Keratinocyte (primary cell): ENCODE measurements around the gene ECI2.

ENCODE experiments used
- EZH2 ChIP-seq: IDR thresholded peaks from one replicate; pipeline ENCODE4 v1.6.1; 2012; ENCODE audit warnings: inconsistent platforms, mild to moderate bottlenecking, low read length, moderate library complexity
- TF ChIP-seq, protein P1 (sequence below), 3 experiments: IDR thresholded peaks in 1 of 3; conservative IDR thresholded peaks in 1 of 3; optimal IDR thresholded peaks in 1 of 3; 2 replicates in 2 of 3; 3 replicates in 1 of 3; pipeline versions ENCODE3 to v1.5.1; 2011; ENCODE audit warnings: low read length in 3 of 3, mild to moderate bottlenecking in 3 of 3, moderate library complexity in 2 of 3, control low read depth in 1 of 3, inconsistent platforms in 1 of 3; ENCODE audit not compliant: insufficient read depth in 2 of 3; ENCODE audit errors: extremely low read depth in 1 of 3

DNA sequence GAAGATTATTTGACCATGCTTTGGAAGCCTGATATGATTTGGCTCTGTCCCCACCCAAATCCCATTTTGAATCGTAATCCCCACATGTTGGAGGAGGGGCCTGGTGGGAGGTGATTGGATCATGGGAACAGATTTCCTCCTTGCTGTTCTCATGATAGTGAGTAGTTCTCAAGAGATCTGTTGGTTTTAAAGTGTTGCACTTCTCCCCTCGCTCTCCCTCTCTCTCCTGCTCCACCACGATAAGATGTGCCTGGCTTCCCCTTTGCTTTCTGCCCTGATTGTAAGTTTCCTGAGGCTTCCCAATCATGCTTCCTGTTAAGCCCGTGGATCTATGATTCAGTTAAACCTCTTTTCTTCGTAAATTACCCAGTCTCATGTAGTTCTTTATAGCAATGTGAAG is 34.7 kb downstream of the ECI2 start:
- TF ChIP-seq, protein P1, sequence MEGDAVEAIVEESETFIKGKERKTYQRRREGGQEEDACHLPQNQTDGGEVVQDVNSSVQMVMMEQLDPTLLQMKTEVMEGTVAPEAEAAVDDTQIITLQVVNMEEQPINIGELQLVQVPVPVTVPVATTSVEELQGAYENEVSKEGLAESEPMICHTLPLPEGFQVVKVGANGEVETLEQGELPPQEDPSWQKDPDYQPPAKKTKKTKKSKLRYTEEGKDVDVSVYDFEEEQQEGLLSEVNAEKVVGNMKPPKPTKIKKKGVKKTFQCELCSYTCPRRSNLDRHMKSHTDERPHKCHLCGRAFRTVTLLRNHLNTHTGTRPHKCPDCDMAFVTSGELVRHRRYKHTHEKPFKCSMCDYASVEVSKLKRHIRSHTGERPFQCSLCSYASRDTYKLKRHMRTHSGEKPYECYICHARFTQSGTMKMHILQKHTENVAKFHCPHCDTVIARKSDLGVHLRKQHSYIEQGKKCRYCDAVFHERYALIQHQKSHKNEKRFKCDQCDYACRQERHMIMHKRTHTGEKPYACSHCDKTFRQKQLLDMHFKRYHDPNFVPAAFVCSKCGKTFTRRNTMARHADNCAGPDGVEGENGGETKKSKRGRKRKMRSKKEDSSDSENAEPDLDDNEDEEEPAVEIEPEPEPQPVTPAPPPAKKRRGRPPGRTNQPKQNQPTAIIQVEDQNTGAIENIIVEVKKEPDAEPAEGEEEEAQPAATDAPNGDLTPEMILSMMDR (optimal IDR thresholded peaks at IDR 0.05 in 1 of 3, IDR thresholded peaks at IDR 0.05 in 1 of 3, conservative IDR thresholded peaks at IDR 0.05 in 1 of 3; ENCODE audit: extremely low read depth in 1 of 3, insufficient read depth in 2 of 3, low read length in 3 of 3), result no peak
- no peak for TF ChIP-seq EZH2
